Measurements from ENCODE around the gene DARS2. TPM values are rescaled to one million over a fixed set of nuclear protein-coding genes. Genes with fewer than 3 reads are reported as not detected.

DARS2 gene
- total RNA-seq, 1 experiment from 2014 or later, result 34.6 TPM

GRCh38 chr1:173868266-173869020 lies 44.0 kb downstream of the DARS2 start, which contains the start of gene ZBTB37:
Gene ZBTB37, plus strand, starts transcription at chr1:173868380. Its CDS starts 1,846 bp downstream, at chr1:173870226.
- H3K27ac Mint-ChIP-seq (ENCODE audit: low read depth, unreplicated experiment), result peak within 1 kb of the TSS; percentile 96
- no TSS peak for BruUV-seq (replicated peaks)
- CTCF ChIA-PET, result interaction anchor here (0.6 to 1.8 kb wide), 11 partner anchors 12 to 1546 kb away, joined by 3 to 8 read pairs (median 4); no protein-coding TSS in a partner anchor
- H3K9me3 Mint-ChIP-seq (ENCODE audit: unreplicated experiment), result no peaks in the 10 kb centered on the region
- DNase-seq (ENCODE audit: unreplicated experiment), result peak; percentile 95
- peak within 1 kb of the TSS; percentile 94 for H3K4me3 Mint-ChIP-seq (ENCODE audit: unreplicated experiment)
- no peaks in the 10 kb centered on the region for H3K27me3 Mint-ChIP-seq (ENCODE audit: insufficient read depth, unreplicated experiment)
- peaks cover 73% of the 10 kb centered on the region for H3K36me3 Mint-ChIP-seq (ENCODE audit: insufficient read depth, unreplicated experiment)
- TF ChIP-seq, protein P1, sequence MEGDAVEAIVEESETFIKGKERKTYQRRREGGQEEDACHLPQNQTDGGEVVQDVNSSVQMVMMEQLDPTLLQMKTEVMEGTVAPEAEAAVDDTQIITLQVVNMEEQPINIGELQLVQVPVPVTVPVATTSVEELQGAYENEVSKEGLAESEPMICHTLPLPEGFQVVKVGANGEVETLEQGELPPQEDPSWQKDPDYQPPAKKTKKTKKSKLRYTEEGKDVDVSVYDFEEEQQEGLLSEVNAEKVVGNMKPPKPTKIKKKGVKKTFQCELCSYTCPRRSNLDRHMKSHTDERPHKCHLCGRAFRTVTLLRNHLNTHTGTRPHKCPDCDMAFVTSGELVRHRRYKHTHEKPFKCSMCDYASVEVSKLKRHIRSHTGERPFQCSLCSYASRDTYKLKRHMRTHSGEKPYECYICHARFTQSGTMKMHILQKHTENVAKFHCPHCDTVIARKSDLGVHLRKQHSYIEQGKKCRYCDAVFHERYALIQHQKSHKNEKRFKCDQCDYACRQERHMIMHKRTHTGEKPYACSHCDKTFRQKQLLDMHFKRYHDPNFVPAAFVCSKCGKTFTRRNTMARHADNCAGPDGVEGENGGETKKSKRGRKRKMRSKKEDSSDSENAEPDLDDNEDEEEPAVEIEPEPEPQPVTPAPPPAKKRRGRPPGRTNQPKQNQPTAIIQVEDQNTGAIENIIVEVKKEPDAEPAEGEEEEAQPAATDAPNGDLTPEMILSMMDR (IDR thresholded peaks at IDR 0.05; ENCODE audit: unreplicated experiment), result no peak
- peaks cover 59% of the 10 kb centered on the region for H3K4me1 Mint-ChIP-seq (ENCODE audit: insufficient read depth, unreplicated experiment)
- intact Hi-C loops (cut with micrococcal nuclease), result loop anchor here (1.0 to 5.0 kb wide), 6 partner anchors 79 to 438 kb away; partner anchors contain the start of gene RABGAP1L
- POLR2A ChIA-PET, result interaction anchor here (0.6 to 7.7 kb wide), 80 partner anchors 8 to 1526 kb away, joined by 3 to 118 read pairs (median 4); partner anchors contain the start of genes CACYBP, CENPL, DARS2 and KLHL20

DNA sequence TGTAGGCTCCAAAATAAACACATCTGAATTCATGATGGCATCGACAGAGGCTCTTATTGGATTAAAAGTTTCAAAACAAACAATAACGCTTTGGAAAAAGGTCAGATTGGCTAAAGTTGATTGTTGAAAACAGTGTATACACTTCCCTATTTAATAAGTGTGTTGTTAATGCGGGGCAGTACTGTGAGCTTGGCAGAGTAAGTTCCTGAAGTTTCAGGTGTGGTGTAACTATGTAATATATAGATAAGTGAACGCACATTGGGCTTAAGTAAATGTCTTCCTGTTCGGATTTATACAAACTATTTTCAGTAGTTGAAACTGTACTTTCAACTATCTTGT lies 44.5 kb downstream of the DARS2 start:
- BruUV-seq (replicated peaks), result TSS peak; percentile 38
- DNase-seq (ENCODE audit: unreplicated experiment), result no peak
- Mint-ChIP-seq H3K4me1 (ENCODE audit: insufficient read depth, unreplicated experiment) (peaks cover 58% of the 10 kb centered on the region), H3K9me3 (ENCODE audit: unreplicated experiment) (no peaks in the 10 kb centered on the region), H3K27ac (ENCODE audit: low read depth, unreplicated experiment) (peak overlapping the region; percentile 96), H3K36me3 (ENCODE audit: insufficient read depth, unreplicated experiment) (peaks cover 72% of the 10 kb centered on the region), H3K4me3 (ENCODE audit: unreplicated experiment) (peak overlapping the region; percentile 94), H3K27me3 (ENCODE audit: insufficient read depth, unreplicated experiment) (no peaks in the 10 kb centered on the region)
- ChIA-PET POLR2A (interaction anchor here (0.6 to 7.7 kb wide), 50 partner anchors 9 to 1280 kb away, joined by 3 to 118 read pairs (median 6); partner anchors contain the start of genes CACYBP, CENPL, DARS2 and KLHL20), CTCF (interaction anchor here (0.6 to 1.8 kb wide), 12 partner anchors 11 to 1127 kb away, joined by 3 to 8 read pairs (median 4); no protein-coding TSS in a partner anchor)
- intact Hi-C loops (cut with micrococcal nuclease), result loop anchor here (2.0 to 5.0 kb wide), 5 partner anchors 78 to 348 kb away; partner anchors contain the start of gene RABGAP1L
- TF ChIP-seq, protein P1 (IDR thresholded peaks at IDR 0.05; ENCODE audit: unreplicated experiment), result no peak

- peaks cover 67% of the 10 kb centered on the region for H3K36me3 Mint-ChIP-seq (ENCODE audit: insufficient read depth, unreplicated experiment)
- BruUV-seq (replicated peaks), result no TSS peak
- no peaks in the 10 kb centered on the region for H3K27me3 Mint-ChIP-seq (ENCODE audit: insufficient read depth, unreplicated experiment)
- no peaks in the 10 kb centered on the region for H3K9me3 Mint-ChIP-seq (ENCODE audit: unreplicated experiment)
- ChIA-PET POLR2A (interaction anchor here (0.6 to 7.7 kb wide), 13 partner anchors 10 to 1130 kb away, joined by 3 to 118 read pairs (median 19); partner anchors contain the start of genes CACYBP, CENPL, DARS2 and PRDX6), CTCF (interaction anchor here (0.6 to 1.4 kb wide), 4 partner anchors 34 to 52 kb away, joined by 3 to 6 read pairs (median 4); no protein-coding TSS in a partner anchor)
- H3K4me3 Mint-ChIP-seq (ENCODE audit: unreplicated experiment), result no peak overlapping the region
- H3K27ac Mint-ChIP-seq (ENCODE audit: low read depth, unreplicated experiment), result no peak overlapping the region
- peaks cover 43% of the 10 kb centered on the region for H3K4me1 Mint-ChIP-seq (ENCODE audit: insufficient read depth, unreplicated experiment)
- no peak for DNase-seq (ENCODE audit: unreplicated experiment)
- intact Hi-C loops (cut with micrococcal nuclease), result no loop called here
- TF ChIP-seq, protein P1 (IDR thresholded peaks at IDR 0.05; ENCODE audit: unreplicated experiment), result no peak
Measured at GRCh38 chr1:173870252-173871075, 46.0 kb downstream of the DARS2 start.
